Uterus (tissue), 4 donors: ENCODE data around the gene GRID2. TPM values are rescaled to one million over a fixed set of nuclear protein-coding genes. Genes with fewer than 3 reads are reported as not detected.

Experiments used
- DNase-seq, 2 donors: peaks; one replicate each; pipeline ENCODE4 v3.0.0-alpha.2; 2019 to 2020
- H3K27ac ChIP-seq, 2 donors: fragments of 200-600 bp; sonication (generic); 1 replicate in 1 of 2; 2 replicates in 1 of 2; pipeline ENCODE4 v1.5.1; 2016 to 2018
- H3K27me3 ChIP-seq, 2 donors: fragments of 200-600 bp; sonication (generic); one replicate each; pipeline ENCODE4 v1.5.1; 2018 to 2019; ENCODE audit warnings: control low read depth in 1 of 2
- H3K36me3 ChIP-seq, 2 donors: fragments of 200-600 bp; sonication (generic); one replicate each; pipeline ENCODE4 v1.5.1; 2019; ENCODE audit warnings: control low read depth in 1 of 2
- H3K4me1 ChIP-seq, 2 donors: fragments of 200-600 bp; sonication (generic); one replicate each; pipeline ENCODE4 v1.5.1; 2018 to 2019; ENCODE audit warnings: control low read depth in 1 of 2
- H3K4me3 ChIP-seq, 2 donors: fragments of 200-600 bp; sonication (generic); 1 replicate in 1 of 2; 2 replicates in 1 of 2; pipeline ENCODE4 v1.5.1; 2018 to 2019; ENCODE audit warnings: mild to moderate bottlenecking in 1 of 2
- H3K9me3 ChIP-seq, 2 donors: fragments of 200-600 bp; sonication (generic); one replicate each; pipeline ENCODE4 v1.5.1; 2019; ENCODE audit warnings: control low read depth in 1 of 2
- CTCF ChIP-seq, 4 experiments: fragments of 200-600 bp in 2 of 4; fragments of 450-650 bp in 2 of 4; sonication (generic) in 2 of 4; IDR thresholded peaks; one replicate each; pipeline ENCODE4 v1.5.1; 2016 to 2019; ENCODE audit warnings: antibody characterized with exemption in 4 of 4, mild to moderate bottlenecking in 2 of 4, moderate library complexity in 1 of 4
- POLR2A ChIP-seq, 2 donors: fragments of 450-650 bp; IDR thresholded peaks; one replicate each; pipeline ENCODE4 v1.6.1; 2016; ENCODE audit warnings: antibody characterized with exemption in 2 of 2, mild to moderate bottlenecking in 1 of 2, moderate library complexity in 1 of 2
- intact Hi-C: fragments of 100-400 bp; cut with DNase I; formaldehyde crosslinking; loops from one replicate; pipeline ENCODE4 v1.15.1; 2023; ENCODE audit warnings: low total_unique reads
- total RNA-seq, 4 donors: library from RNA; depleted of rRNA in 3 of 4; stranded (reverse); fragments of >200 nt in 3 of 4; gene quantifications; one replicate each; pipeline versions ENCODE4 v1.1.0 to v1.2.4, GENCODE V29; 2014 to 2023
- donor health status: DM: yes; HTN: yes; CAD: no.

GRID2 gene
- total RNA-seq, 4 donors from 2014 or later = 0.27 to 33.3 (median 0.59) TPM; not detected in 1

GRCh38 chr4:92497141-92497540, 193.4 kb downstream of the GRID2 start:
- Histone ChIP-seq H3K4me1 (no peaks in the 10 kb centered on the region), H3K27me3 (no peaks in the 10 kb centered on the region), H3K9me3 (no peaks in the 10 kb centered on the region), H3K36me3 (no peaks in the 10 kb centered on the region), H3K4me3 (no peak overlapping the region), H3K27ac (no peak overlapping the region)
- intact Hi-C loops = no loop called here
- TF ChIP-seq POLR2A (IDR thresholded peaks at IDR 0.05) = no peak
- no peak for DNase-seq

DNA sequence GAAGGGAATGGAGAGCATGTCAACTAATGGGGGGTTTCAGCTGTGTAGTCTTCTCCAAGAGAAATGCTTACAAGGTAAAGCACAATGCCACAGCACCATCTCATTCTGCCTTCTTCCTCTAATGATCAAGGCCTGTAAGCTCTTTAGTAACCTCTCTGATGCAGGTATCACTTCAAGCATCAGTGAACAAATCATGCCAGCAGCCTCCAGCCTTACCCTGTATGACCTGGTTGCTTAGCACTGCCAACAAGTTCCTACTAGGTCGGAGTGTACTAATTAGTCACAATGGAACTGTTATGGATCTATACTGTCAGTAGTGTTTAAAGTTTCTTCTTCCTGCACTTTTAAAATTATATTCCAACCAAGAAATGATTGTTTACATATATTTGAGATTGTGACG, 197.7 kb downstream of the GRID2 start:
- intact Hi-C loops = no loop called here
- Histone ChIP-seq H3K9me3 (no peaks in the 10 kb centered on the region), H3K4me1 (no peaks in the 10 kb centered on the region), H3K36me3 (no peaks in the 10 kb centered on the region), H3K27ac (no peak overlapping the region), H3K4me3 (no peak overlapping the region), H3K27me3 (no peaks in the 10 kb centered on the region)
- DNase-seq = no peak
- TF ChIP-seq CTCF (IDR thresholded peaks at IDR 0.05) (no peak), POLR2A (IDR thresholded peaks at IDR 0.05) (no peak)

DNA sequence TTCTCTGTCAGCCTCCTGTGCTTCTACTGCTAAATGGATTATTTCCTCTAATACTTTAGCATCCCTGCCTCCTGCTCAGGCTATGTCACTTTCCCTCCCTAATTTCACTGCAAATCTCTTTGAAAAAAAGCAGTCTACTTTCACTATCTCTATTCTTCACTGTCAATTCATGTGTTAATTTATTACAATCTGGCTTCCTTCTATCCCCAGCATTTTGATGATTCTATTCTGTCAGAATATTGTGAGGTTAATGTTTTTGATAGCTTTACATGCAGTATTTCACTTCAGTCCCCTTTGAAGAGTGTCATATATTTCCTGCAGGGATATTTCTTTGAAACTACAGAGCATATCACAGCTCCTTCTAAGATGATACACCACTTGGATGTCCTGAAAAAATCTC, 203.2 kb downstream of the GRID2 start:
- no peaks in the 10 kb centered on the region for H3K9me3 ChIP-seq
- H3K4me3 ChIP-seq = no peak overlapping the region
- H3K36me3 ChIP-seq = no peaks in the 10 kb centered on the region
- H3K4me1 ChIP-seq = no peaks in the 10 kb centered on the region
- DNase-seq = no peak
- H3K27me3 ChIP-seq = no peaks in the 10 kb centered on the region
- no peak for TF ChIP-seq POLR2A (IDR thresholded peaks at IDR 0.05)
- no peak for TF ChIP-seq CTCF (IDR thresholded peaks at IDR 0.05)
- H3K27ac ChIP-seq = no peak overlapping the region
- intact Hi-C loops = no loop called here

- Histone ChIP-seq H3K4me1 (no peaks in the 10 kb centered on the region), H3K9me3 (no peaks in the 10 kb centered on the region), H3K36me3 (no peaks in the 10 kb centered on the region), H3K27me3 (no peaks in the 10 kb centered on the region), H3K4me3 (no peak overlapping the region), H3K27ac (no peak overlapping the region)
- DNase-seq = no peak
- TF ChIP-seq CTCF (IDR thresholded peaks at IDR 0.05) (no peak), POLR2A (IDR thresholded peaks at IDR 0.05) (no peak)
- intact Hi-C loops = no loop called here
Observed at GRCh38 chr4:92514627-92515026, 210.9 kb downstream of the GRID2 start.

GRCh38 chr4:92516450-92516849, 212.7 kb downstream of the GRID2 start:
- Histone ChIP-seq H3K27me3 (no peaks in the 10 kb centered on the region), H3K27ac (no peak overlapping the region), H3K4me1 (no peaks in the 10 kb centered on the region), H3K36me3 (no peaks in the 10 kb centered on the region), H3K9me3 (no peaks in the 10 kb centered on the region), H3K4me3 (no peak overlapping the region)
- intact Hi-C loops = no loop called here
- DNase-seq = no peak
- TF ChIP-seq POLR2A (IDR thresholded peaks at IDR 0.05) (no peak), CTCF (IDR thresholded peaks at IDR 0.05) (no peak)

DNA sequence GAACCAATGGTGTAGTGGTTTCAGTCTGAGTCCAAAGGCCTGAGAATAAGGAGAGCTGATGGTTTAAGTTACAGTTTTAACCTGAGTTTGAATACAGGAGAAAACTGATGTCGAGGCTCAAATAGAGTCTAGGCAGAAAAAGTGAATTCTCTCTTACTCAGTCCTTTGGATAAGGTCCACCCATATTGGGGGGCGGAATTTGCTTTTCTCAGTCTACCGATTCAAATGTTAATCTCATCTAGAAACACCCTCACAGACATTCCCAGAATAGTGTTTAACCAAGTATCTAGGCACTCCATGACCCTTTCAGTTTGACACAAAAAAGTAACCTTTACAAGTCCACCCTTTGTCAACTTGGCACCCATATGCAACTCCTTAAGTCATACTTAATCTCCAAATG, 216.0 kb downstream of the GRID2 start:
- intact Hi-C loops = no loop called here
- Histone ChIP-seq H3K27ac (no peak overlapping the region), H3K27me3 (no peaks in the 10 kb centered on the region), H3K36me3 (no peaks in the 10 kb centered on the region), H3K4me3 (no peak overlapping the region), H3K4me1 (no peaks in the 10 kb centered on the region), H3K9me3 (no peaks in the 10 kb centered on the region)
- TF ChIP-seq POLR2A (IDR thresholded peaks at IDR 0.05) (no peak), CTCF (IDR thresholded peaks at IDR 0.05) (no peak)
- DNase-seq = no peak
